ENCODE results near the gene TOR2A. TPM values are rescaled to one million over a fixed set of nuclear protein-coding genes. Genes with fewer than 3 reads are reported as not detected.
"Not testable (repeated sequence)": the region's sequence is repeated elsewhere in the genome, so short reads cannot be mapped to it uniquely, and the experiment has no call there.

Gene TOR2A
- total RNA-seq, result 1 to 10 TPM; 4.9 to 8.2 TPM
- long read RNA-seq, donor 1, partial matches to known transcripts, result 3 of 3 reads
- long read RNA-seq, donor 1, other reads (novel, unspliced or antisense), result 0 of 3 reads
- long read RNA-seq, donor 2, transcript TOR2A-203 (5 exons, 1,523 nt), result major isoform, 6 of 16 reads
- long read RNA-seq, donor 2, partial matches to known transcripts, result 1 of 16 reads
- long read RNA-seq, donor 2, other reads (novel, unspliced or antisense), result 4 of 16 reads

DNA sequence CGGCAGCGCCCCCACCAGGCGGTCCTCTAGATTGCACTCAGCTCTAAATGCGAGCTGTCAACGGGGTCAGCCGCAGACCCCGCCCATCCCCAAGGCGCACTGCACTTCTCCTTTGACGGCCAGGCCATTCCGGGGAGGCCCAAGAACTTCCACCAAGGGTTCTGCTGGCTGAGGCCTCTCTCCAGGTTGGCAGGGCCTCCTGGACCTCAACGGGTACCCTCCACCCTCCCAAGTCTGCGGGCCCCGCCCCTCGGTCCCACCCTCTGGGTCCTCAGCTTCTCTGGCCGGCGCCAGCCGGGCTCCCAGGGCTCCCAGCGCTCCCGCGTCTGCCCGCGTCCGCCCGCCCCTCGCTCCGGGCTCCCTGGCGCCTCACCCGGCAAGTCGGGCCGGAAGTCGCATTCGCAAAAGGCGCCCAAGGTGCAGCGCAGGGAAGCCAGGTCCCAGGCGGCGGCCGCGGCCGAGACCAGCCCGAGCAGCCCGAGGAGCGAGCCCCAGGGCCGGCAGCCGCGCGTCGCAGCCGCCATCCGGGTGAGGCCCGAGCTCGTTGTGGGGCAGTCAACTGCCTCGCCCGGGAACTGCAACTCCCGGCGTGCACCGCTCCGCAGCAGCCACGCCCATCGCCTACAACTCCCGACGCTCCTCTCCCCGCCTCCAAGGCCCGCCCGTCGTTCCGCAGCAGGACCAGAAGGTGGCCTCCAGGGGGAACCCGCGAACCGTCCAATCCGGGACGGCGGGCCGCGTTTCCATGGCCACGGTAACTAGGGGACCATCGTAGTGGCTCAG is at the start of gene TOR2A:
TSS of gene TOR2A (minus strand) at position 548 of the 783 bp plus-strand sequence. CDS start at position 524, 24 bp downstream.
- intact Hi-C loops (cut with DNase I), result loop anchor here (2.0 to 10.0 kb wide), 7 partner anchors 47 to 213 kb away; no protein-coding TSS in a partner anchor

DNA sequence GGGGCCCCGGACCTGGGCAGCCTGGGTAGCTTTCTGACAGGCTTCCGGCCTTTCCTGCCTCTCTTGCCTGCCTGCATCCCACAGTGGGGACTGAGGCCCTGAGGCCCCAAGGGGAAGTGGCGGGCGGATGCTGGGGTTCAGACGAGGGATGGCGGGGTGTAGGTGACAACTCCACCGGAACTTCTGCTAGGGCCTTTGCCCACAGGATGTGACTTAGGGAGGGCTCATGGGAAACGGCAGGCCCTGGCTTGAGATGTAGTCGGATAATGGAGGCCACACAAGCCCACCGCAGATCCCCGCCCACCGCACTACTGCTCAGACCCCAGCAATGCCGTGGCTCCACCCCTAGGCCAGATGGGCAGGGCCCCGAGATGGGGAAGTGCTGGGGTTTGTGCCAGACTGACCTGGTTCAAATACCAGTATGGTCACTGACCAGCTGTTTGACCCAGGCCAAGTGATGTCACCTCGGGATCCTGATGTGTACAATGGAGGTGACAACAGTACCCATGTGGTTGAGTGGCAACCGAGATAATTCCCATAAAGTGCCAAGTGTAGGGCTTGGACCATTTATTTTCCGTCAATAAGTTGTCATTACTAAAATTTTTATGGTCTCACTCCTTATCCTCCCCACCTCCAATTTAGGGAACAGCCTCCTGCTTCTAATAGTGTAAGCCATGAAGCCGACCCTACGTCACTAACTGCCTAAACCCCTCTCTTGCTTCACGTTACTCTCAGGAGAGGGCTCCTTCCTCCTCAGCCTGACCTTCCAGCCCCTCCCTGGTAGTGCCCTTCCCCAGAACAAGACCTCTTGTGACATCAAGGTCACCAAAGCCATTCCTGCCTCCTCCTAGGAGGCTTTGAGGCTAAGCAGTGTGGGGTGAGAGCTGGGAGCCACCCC is 48.3 kb upstream of the TOR2A start:
- peak; percentile 90 for DNase-seq (ENCODE audit: low spot score)

More for the DNA sequence above, at the start of gene TOR2A:
- DNase-seq (ENCODE audit: low spot score), result peak; percentile 100

DNA sequence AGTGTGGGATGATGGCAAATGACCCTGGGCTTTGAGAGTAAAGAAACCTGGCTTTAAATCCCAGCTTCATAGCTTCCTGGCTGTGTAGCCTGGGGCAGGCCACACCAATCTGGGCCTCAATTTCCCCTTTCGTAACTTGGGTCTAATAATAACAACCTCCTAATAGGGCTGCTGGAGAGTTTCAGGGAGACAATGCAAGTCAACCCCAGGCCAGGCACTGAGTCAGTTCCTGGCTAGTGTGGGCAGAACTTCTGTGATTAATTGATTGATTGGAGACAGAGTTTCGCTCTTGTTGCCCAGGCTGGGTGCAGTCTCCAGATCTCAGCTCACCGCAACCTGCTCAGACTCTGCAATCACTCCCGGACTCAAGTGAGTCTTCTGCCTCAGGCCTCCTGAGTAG is 46.7 kb upstream of the TOR2A start:
- DNase-seq (ENCODE audit: low spot score), result no peak
- intact Hi-C loops (cut with DNase I), result loop anchor here (5.0 to 10.0 kb wide), 3 partner anchors 45 to 190 kb away; partner anchors contain the start of genes TOR2A (in 2 of the 2) and ST6GALNAC4 (in 1 of the 2)

More for the DNA sequence above, 48.3 kb upstream of the TOR2A start:
- intact Hi-C loops (cut with DNase I), result loop anchor here (5.0 to 10.0 kb wide), 3 partner anchors 46 to 191 kb away; partner anchors contain the start of genes TOR2A (in 2 of the 2) and ST6GALNAC4 (in 1 of the 2)

DNA sequence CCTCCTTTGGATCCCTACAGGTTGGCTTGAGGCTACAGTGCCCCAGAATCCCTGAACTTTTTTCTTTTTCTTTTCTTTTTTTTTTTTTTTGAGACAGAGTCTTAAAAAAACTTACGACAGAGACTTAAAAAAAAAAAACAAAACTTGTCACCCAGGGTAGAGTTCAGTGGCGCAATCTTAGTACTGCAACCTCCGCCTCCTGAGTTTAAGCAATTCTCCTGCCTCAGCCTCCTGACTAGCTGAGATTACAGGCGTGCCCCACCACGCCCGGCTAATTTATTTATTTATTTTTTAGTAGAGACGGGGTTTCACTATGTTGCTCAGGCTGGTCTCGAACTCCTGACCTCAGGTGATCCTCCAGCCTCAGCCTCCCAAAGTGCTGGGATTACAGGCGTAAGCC is 45.8 kb upstream of the TOR2A start:
- intact Hi-C loops (cut with DNase I), result loop anchor here (5.0 to 10.0 kb wide), 3 partner anchors 44 to 189 kb away; partner anchors contain the start of genes TOR2A (in 2 of the 2) and ST6GALNAC4 (in 1 of the 2)

DNA sequence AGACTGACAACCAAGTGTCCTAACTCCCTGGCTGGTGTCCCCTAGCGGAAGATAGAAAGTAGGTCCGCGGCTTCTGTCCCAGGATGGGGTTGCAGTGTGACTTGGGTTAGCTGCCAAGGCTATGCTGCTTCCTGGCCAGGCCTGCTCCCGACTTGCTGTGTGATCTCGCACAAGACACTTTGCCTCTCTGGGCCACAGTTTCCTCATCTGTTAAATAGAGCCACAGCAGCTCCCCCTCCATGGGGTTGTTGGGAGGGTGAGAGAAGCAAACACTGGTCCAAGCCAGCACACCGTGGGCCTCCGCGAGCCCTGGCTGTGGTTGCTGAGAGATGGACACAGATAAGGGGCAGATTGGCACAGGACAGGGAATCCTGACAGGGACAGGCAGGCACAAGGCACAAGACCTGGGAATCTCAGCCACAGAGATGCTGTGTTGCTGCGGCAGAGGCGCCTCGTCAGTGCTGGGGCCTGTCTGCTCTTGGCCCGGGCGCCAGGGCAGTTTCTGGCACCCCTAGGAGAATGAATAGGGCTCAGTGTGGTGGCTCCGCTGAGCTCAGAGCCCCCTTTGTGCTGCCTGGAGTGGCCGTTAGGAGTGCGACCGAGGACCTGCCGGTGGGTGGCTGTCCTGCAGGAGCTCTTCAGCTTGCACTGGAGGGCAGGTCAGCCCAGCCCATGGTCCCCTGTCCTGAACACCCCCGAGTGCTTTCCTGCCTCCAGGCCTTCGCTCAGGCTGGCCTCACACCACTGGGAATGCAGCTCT is 45.2 kb upstream of the TOR2A start:
- DNase-seq (ENCODE audit: low spot score), result no peak
- intact Hi-C loops (cut with DNase I), result loop anchor here (5.0 to 10.0 kb wide), 3 partner anchors 43 to 188 kb away; partner anchors contain the start of genes TOR2A (in 2 of the 2) and ST6GALNAC4 (in 1 of the 2)

More for the DNA sequence above, 45.8 kb upstream of the TOR2A start:
- not testable (repeated sequence) for DNase-seq (ENCODE audit: low spot score)

DNA sequence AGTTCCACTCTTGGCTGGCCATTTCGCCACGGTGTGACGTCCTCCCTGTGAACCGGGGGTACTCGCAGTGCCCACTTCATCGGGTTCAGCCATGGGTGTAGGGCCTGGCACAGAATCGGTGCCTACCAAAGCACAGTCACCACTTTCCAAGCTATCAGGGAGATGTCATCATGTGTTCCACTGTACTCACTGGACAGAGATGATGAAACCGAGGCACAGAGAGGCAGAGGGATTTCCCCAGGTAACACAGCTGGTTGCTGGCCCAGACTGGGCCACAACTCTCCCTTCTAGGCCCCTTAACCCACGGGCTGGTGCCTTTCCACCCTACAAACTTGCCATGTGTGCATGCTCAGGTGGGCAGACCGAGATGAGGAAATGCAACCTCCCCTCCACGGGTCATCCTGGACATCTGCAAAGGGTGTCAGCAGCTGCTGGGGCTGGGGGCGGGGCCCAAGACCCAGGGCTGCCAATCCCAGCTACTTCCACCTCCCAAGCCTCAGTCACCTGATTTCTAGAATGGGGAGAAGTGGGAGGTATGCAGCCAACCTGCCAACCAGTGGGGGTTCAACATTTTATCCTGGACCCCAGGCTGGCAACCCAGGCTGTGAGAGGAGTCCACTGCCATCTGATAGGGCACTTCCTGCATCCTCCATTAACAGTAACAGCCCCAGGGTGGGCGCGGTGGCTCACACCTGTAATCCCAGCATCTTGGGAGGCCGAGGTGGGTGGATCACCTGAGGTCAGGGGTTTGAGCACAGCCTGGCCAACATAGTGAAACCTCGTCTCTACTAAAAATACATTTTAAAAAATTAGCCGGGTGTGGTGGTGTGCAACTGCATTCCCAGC is 44.3 kb upstream of the TOR2A start:
- no peak for DNase-seq (ENCODE audit: low spot score)
- intact Hi-C loops (cut with DNase I), result no loop called here

DNA sequence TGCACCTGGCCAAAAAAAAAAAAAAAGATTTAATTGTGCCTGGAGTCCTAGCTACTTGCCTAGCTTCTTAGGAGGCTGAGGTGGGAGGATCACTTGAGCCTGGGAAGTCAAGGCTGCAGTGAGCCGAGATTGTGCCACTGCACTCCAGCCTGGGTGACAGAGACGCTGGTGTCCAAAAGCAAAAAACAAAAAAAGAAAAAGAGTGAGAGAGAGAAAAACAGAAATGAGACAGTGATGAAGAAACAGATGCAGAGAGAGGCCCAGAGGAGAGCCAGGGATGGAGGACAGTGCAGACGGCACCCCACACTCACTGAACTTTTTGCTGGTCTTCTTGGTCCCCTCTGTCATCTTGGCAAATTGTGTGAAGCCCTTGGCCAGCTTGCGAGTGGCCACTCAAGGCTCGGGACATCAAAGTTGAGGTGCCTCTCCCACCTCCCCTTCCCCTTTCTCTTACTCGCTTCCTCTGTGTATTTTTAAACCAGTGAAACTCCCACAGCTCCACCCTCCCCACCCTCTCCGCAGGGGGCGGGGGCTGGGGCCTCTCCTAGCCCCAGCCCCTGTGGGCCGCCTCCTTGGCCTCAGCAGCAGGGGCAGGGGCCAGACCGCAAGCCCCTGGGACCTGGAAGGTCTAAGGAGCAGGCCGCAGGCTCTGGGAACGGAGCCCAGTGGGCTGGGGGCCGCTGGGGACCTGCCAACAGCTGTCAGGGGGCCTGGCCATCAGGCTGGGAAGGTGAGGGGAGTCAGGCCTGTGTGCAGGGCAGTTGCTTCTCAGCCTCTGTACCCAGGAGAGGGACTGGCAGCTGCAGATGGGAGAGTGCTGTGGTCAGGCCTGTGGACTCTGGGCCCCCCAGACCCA is 43.4 kb upstream of the TOR2A start, which contains the start of gene SH2D3C:
TSS of gene SH2D3C (minus strand) at position 387 of the 856 bp plus-strand sequence. CDS start at position 348, 39 bp downstream.
- no peak for DNase-seq (ENCODE audit: low spot score)
- intact Hi-C loops (cut with DNase I), result no loop called here

DNA sequence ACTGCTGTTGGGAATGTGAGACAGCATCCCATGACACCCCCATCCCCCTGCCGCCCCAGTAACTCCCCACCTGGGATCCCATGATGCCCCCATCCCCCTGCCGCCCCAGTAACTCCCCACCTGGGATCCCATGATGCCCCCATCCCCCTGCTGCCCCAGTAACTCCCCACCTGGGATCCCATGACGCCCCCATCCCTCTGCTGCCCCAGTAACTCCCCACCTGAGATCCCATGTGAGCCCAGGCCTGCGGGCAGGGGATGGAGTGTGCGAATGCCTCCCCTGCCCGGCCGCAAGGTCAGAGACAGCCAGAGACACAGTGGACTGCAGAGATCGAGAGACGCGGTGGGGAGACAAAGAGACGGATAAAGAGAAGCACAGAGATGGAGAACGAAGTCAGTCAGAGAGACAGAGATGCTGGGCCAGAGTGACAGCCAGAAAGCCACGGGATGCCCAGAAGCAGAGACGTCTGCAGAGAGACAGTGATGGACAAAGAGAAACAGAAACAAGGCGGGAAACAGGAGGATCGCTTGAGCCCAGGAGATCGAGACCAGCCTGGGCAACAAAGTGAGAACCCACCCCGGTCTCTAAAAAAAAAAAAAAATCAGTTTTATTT is 42.4 kb upstream of the TOR2A start:
- DNase-seq (ENCODE audit: low spot score), result no peak
- intact Hi-C loops (cut with DNase I), result no loop called here

DNA sequence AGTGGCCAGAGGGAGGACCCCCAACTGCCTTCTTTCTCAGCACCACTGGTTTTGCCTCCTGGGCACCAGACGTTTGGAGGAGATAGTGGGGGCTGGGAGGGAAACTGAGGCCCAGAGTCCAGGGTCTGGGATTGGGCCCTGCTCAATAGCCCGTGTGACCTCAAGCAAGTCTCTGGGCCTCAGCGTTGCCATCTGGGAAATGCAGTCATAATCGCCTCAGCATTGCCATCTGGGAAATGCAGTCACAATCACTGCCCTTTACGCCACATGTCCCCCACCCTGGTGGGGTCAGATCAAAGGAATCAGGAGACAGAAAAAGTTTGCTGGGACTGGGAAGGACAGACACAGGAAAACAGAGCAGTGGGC is 41.8 kb upstream of the TOR2A start:
- intact Hi-C loops (cut with DNase I), result no loop called here
- DNase-seq (ENCODE audit: low spot score), result no peak

DNA sequence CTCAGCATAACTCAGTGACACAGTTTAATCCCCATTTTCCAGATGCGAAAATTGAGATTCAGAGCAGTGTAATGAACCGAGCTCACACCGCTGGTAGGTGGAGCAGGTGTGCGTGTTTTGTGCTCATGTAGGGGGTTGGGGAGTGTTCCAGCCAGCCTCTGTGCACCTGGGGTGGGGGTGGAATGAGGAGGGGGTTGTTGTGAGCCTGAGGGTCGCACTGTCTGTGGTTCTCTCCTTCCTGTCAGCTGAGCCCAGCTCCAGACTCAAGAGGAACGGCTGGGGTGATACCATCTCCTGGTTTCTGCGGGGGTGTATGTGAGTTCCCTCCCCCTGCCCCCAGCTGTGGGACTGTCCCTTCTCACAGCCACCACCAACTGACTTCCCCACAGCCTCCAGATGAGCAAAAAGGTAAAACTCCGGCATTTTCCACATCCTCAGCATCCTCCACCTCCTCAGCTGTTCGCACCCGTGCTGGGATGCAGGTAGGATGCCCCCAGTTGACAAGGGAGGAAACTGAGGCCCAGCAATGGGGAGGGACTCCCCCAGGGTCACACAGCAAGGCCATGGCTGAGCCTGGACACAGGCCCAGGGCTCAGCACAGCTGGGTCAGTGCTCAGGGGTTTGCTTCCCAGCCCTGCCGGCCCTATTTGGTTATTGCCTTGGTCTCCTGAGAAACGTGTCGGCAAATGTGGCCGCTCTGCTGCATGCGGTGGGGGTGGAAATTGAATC is 41.3 kb upstream of the TOR2A start:
- intact Hi-C loops (cut with DNase I), result no loop called here
- DNase-seq (ENCODE audit: low spot score), result no peak

DNA sequence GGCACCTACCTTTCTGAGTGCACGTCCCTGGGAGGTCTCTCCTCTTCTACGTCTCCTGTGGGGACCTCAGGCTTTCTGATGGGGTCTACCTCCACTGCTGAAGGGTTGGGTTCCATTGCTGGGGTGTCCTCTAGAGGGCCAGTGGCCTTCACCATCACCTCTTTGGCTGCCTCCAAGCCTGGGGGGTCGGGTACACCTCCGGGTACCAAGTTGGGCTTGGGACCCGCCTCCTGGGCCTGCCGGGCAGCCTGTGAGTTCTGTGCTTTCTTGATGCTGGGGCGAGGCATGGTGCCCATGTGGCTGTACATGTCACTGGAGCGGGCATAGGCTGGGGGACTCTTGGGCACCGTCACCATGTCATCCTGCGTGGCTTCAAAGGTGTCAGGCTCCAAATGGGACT is 38.9 kb upstream of the TOR2A start:
- no peak for DNase-seq (ENCODE audit: low spot score)
- intact Hi-C loops (cut with DNase I), result no loop called here

DNA sequence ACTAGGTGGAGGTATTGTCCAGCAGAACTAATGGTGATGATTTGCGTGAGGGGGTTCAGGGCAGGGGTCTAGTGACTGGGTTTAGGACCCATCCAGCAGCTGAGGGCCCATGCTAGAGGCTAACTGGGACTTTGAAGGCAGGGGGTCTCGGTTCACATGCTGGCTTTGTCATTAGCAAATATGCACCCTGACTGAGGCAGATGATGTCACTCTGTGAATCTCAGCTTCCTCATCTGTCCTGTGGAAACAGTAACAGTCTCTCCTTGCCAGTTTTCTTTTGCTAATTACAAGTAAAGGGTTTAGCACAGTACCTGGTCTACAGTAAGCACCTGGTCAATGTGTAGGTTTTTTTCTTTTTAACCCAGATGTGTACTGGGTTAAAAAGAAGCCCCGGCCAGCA is 38.2 kb upstream of the TOR2A start:
- intact Hi-C loops (cut with DNase I), result no loop called here
- no peak for DNase-seq (ENCODE audit: low spot score)

DNA sequence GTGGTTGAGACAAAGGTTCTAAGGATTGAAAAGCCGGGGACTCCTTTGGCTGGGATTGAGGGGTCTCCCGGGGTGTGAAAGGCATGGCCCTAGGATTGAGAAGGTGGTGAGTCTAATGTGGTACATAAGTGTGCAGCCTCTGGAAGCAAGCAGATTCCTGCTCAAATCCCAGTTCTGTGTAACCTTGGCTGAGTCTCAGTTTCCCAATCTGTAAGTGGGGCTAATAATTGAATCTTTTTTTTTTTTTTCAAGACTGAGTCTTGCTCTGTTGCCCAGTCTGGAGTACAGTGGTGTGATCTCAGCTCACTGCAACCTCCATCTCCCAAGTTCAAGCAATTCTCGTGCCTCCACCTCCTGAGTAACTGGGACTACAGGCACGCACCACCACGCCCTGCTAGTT is 37.5 kb upstream of the TOR2A start:
- DNase-seq (ENCODE audit: low spot score), result no peak
- intact Hi-C loops (cut with DNase I), result no loop called here

DNA sequence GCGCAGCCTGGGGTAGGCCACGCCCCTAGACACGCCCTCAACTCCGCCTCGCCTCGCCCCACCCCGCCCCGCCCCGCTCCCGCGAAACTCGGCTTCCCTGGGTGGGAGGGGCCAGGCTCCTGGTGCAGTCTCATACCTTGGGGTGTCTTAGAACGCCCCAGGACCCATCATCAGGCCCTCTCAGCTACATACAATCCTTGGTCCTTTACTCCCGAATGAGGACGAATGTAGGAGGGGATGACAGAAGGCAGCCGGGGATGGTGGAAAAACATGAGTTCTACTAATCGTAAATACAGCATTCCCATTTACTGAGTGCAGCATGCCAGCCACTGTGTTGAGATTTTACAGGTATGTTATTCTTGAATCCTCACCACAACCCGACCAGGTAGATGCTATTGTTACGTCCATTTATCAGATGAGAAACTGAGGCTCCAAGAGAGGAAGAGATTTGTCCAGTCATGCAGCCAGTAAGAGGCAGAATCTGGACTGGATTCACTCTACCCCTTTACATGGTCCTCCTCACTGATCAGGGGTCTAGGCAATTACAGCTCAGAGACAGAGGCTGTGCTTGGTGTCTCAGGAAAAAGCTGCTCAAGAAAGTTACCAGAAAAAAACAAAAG is 36.6 kb upstream of the TOR2A start:
- intact Hi-C loops (cut with DNase I), result no loop called here
- no peak for DNase-seq (ENCODE audit: low spot score)

DNA sequence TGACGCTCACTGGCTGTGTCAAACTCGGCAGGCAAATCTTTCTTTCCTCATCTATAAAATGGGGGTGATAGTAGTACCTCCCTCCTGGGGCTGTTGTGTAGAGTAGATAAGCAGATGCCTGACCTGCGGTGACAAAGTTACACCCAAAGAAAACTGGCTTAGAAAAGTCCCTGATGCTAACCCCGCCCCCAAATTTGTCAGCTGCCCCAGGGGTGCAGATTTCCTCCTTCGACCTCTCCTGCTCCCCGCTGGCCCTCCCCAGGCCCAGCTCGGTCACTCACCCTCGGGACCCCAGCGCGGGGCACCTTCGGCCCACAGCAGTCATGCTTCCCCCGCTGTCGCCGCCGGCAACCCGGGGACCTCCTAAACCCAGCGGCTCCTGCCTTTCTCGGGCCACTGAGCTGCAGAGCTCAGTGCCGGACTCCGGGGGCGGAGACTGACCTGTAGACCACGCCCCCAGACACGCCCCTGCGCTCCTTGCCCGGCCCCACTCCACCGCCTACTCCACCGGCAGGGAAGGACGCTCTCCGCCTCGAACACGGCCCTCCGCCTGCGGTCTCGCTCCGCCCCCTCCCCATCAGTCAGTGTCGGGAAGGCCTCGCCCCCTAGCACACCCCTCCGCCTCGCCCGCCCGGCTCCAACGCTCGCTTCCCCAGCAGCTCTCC is 35.9 kb upstream of the TOR2A start:
- peak; percentile 100 for DNase-seq (ENCODE audit: low spot score)
- intact Hi-C loops (cut with DNase I), result no loop called here
